HG02981 (cell line): Measurements from ENCODE around the gene KCNH6.

ENCODE experiments used
- ATAC-seq: cut with Tn5 transposase; IDR thresholded peaks from one replicate; pipeline ENCODE4 v1.9.1; 2021; ENCODE audit warnings: mild to moderate bottlenecking, moderate library complexity; ENCODE audit not compliant: unreplicated experiment

Gene KCNH6

DNA sequence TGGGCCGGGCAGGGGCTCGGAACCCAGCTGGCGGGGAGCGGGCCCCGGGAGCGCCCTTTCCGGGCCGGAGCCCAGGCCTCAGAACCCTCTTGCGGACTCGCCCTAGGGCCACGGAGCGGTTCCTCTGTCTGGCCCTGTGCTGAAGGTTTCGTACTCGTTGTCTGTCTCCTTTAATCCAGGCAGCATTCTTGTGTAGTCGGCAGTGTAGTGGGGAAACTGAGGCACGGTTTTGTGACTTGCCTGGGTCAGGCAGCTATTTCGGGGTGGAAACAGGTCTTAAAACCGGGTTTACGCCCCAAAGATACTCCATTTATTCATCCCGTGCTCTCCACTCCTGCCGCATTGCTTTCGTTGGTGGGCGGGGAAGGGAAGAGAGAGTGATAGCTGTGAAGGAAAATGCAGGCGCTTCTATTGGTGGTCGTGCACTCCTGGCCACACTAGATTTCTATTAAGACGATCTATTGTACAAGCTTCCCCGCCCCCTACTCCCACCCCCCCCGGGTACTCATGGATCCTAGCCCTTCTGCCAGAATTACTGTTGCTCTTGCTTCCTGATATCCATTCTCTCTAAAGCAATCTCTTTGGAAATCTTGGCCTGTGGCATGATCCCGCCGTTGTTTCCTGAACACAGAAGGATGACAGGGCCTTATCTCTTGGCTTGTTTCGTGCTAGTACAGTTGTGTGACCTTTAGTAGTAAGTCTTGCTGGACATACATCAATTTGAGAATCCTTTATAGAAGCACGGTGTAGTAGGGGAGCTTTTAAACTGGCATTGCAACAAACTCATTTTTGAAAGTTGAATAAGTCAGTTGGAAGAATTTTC lies 27.9 kb downstream of the KCNH6 start:
- no peak for ATAC-seq

GRCh38 chr17:63552211-63552610 lies 29.1 kb downstream of the KCNH6 start:
- no peak for ATAC-seq

DNA sequence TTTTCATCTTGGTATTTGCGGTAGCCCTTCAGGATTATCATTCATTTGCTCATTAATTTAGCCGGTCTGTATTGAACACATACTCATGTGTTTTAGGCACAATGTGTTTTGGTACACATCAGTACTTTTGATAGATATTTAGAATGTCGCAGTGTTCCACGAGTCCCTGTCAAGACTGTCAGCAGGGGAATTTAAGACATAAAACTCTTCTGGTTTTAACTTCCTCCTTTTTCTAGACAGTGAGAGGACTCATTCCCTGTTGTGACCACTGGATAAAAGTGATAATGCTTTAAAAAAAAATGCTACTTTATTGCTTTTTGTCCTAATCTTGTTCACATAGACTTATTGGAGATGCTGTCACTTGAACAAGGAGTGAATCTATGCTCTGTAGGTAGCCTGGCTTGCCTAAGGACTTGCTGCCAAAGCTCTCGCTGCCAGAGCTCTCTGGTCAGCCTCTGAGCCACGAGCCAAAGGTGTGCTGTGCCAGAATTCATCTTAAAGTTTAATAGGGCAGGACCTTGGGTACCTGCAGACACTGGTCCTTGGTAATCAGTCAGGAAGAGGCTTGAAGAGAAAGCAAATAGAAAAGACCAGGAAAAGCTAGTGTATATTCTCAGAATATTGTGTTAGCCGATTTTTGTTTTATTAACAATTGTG lies 32.5 kb downstream of the KCNH6 start:
- no peak for ATAC-seq

DNA sequence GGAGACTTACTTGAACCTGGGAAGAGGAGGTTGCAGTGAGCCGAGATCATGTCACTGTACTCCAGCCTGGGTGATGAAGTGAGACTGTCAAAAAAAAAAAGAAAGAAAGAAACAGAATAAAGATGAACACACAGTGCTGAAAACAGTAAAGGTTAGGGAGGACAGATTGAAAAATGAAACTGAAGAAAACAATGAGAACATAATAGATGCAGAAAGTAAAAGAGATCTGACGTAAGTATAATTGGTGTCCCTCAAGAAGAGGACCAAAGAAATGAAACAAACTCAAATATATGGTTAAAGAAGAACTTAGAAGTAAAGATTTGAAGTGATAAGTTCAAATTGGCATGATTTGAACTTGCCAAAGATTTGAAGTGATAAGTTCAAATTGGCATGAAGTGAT lies 34.3 kb downstream of the KCNH6 start:
- ATAC-seq: no peak

GRCh38 chr17:63558441-63558840 lies 35.3 kb downstream of the KCNH6 start:
- ATAC-seq: no peak

DNA sequence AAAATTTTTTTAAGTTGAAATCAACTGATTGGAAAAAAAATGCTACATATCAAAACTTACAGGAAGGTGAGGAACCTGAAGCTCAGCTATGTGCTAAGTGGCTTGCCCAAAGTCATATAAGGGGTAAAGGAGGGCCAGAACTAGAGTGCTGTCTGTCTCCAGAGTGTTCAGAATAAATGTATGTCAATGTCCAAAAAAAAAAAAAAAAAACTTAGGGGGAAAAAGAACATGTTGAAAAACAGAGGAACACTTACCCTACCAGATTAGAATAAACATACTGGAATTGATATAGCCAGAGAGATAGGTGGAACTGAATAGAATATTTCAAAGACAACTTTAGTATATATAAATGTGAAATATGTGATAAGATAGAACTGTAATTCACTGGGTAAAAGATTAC lies 38.7 kb downstream of the KCNH6 start:
- ATAC-seq: no peak

GRCh38 chr17:63563339-63563738 lies 40.2 kb downstream of the KCNH6 start:
- no peak for ATAC-seq

DNA sequence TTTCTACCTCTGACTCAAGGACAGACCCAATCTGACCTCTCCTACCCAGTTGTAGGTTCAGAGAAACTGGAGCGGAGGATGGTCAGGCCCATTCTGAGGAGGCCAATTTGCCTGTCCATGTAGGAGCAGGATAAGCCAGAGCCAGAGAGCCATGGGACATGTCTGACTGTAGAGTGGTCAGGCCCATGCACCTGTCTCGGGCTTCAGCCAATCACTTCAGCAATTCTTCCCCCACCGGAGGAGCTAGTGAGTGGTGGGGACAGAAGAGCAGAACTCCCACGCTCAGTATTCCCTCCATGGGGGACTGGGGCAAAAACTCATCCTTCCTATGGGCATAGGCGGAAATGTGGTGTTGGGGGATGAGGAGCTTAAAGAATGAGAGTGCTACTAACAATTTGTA lies 41.4 kb downstream of the KCNH6 start:
- no peak for ATAC-seq

DNA sequence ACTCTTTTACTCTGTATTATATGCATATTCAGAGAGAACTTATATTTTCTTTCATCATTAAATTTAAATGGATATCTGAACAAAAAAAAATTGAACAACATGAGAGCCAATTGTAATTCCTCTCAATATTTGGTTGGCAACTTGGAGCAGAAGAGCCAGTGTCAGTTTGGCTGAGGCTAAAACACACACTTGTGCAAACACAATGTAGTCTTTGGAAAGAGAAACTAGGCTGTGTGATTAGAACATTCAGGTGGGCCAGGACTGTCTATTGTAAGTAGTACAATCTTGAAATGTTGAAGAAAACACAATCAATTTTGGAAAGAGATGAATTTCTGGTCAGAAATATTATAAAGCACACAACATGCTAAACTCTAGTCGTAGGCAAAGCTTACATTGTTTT lies 44.1 kb downstream of the KCNH6 start:
- ATAC-seq: no peak

DNA sequence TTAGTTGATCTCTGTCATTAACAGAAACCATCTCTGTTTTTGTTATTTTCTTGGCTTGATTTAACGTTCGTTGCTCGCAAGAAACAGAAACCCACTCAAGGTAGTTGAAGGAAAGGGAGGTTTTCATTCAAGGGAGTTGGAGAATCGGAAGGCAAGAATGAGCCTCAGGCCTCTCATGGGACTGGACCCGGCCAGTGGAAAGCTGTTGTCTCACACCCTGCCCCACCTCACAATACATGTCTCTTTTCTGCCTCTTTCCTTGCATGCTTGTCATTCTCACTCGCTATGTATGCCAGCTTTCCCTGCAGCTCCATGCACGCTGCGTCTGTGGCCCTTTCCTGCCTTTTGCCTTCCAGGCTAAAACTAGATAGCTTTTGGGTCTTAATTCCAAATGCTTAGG lies 45.4 kb downstream of the KCNH6 start:
- ATAC-seq: no peak

DNA sequence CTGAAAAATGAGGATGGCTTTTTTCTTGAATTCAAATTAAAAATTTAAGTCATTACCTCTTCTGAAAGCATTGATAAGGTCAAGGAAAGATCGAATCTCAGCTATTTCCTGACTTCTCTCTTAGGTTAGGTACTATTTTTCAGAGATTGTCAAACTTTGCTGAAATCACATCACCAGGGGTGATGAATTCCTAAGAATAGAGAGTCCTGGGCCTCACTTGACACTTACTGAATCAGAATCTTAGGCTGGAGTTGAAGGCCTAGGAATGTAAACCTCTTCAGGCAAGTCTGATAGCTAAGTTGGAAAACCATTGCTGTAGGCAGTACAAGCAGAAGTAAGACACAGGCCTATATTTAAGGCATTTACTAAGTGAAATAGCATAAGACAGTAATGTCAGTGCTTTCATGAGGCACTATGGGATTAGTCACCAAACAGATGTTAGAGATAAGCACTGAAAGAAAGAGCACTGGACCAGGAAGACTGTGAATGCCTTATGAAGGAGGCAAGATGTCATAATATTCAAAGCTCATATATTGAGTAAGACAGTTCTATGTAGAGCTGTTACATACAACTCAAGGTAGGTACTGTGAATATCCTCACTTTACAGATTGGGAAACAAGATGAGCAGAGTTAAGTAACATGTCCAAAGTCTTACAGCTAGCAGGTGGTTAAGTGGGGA lies 48.6 kb downstream of the KCNH6 start:
- ATAC-seq: no peak

DNA sequence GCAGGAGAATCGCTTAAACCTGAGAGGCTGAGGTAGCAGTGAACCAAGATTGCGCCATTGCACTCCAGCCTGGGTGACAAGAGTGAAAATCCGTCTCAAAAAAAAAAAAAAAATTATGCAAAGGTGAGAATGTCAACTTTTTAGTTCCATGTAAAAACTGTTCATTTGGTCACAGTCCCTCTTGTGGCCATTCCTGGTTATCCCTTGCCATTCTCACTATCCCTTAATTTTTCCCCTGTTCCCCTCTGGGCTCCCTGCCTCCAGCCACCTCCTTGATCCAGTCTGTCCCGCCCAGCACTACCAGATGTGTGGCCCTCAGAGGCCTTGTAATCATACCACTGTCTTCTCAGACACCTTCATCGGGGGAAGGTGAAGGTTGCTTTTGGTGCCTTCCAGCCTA lies 50.5 kb downstream of the KCNH6 start:
- ATAC-seq: no peak

- no peak for ATAC-seq
These were observed 55.0 kb downstream of the KCNH6 start for GRCh38 chr17:63578027-63578768.

DNA sequence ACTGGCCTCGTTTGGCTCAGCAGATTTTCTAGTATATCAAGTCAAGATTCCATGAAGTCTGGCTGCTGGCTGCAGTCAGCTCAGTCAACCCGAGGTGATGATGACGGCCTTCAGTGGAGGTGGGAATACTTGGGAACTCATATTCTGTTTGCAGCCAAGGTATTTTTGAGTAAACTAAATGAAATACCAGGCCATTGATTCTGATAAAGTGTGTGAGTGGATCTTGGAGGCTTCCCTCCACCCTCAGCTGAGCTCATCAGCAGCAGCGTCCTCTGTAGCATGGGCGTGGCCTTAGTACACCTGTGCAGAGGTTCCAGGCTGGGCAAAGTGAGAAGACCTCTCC lies 55.6 kb downstream of the KCNH6 start:
- no peak for ATAC-seq

- ATAC-seq: no peak
These were observed 56.5 kb downstream of the KCNH6 start for GRCh38 chr17:63579633-63580032.

- no peak for ATAC-seq
These were observed 64.6 kb downstream of the KCNH6 start for GRCh38 chr17:63587770-63588169.

DNA sequence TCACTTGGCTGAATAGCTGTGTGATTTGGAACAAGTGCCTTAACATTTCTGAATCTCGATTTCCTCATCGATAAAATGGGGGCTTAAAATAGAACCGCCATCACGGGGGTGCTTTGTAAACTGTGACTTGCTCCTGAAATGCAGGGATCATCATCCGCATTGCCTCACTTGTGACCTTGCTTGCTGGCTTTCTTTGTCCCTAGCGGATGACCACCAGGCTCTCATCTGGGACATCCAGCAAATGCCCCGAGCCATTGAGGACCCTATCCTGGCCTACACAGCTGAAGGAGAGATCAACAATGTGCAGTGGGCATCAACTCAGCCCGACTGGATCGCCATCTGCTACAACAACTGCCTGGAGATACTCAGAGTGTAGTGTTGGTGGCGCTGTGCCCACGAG lies 65.6 kb downstream of the KCNH6 start:
- no peak for ATAC-seq

DNA sequence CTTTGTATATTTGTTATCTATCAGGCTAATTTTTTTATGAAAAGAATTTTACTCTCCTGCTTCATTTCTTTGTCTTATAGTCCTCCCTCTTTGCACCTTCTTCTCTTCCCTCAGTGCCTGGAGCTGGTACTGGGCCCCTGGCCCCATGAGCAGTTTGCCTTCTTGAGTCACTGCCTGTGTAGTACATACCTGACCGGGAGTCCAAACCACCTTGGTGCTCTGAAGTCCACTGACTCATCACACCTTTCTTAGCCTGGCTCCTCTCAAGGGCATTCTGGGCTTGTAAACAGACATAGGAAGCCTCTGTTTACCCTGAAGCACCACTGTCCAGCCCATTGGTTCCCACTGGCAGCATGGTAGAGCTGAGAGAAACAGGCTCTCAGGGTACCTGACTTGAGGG lies 66.5 kb downstream of the KCNH6 start:
- no peak for ATAC-seq

DNA sequence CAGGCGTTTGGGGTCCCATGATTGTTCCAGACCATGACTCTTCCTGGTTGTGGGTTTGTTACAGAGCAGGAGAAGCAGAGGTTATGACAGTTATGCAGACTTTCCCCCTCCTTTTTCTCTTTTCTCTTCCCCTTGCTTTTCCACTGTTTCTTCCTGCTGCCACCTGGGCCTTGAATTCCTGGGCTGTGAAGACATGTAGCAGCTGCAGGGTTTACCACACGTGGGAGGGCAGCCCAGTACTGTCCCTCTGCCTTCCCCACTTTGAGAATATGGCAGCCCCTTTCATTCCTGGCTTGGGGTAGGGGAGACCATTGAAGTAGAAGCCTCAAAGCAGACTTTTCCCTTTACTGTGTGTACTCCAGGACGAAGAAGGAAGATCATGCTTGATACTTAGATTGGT lies 69.6 kb downstream of the KCNH6 start:
- ATAC-seq: no peak

- ATAC-seq: no peak
These were observed 72.0 kb downstream of the KCNH6 start for GRCh38 chr17:63595132-63595531.
